ENCODE data around the gene MIDN.

DNA sequence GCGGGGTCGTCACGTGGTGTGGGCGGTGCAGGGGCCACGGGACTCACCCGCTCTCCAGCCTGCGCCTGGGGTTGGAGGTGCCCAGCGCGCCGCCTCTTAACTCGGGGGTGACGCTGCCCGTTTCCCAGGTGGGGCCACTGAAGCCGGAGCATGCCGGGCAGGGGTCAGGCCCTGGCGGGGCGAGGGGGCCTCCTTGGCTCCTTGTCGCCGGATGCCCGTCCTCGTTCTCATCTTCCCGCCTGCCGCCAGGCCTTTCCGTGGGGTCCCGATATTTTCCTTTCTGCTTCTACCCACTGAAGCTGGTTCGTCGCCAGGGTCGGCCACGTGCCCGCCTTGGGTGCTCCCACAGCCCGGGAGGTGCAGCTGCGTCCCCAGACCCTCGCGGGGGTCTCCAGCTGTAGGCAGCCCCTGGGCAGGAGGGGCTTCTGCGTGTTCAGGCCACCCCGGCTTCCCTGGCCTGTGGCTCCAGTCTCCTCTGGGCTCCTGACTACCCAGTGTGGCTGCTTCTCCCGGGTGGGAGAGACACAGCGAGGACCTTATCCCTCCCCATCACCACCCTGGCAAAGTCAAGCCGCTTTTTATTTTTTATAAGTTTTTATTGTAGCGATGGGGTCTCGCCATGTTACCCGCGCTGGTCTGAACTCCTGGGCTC, 27.7 kb downstream of the MIDN start:
- TF ChIP-seq, protein P1, sequence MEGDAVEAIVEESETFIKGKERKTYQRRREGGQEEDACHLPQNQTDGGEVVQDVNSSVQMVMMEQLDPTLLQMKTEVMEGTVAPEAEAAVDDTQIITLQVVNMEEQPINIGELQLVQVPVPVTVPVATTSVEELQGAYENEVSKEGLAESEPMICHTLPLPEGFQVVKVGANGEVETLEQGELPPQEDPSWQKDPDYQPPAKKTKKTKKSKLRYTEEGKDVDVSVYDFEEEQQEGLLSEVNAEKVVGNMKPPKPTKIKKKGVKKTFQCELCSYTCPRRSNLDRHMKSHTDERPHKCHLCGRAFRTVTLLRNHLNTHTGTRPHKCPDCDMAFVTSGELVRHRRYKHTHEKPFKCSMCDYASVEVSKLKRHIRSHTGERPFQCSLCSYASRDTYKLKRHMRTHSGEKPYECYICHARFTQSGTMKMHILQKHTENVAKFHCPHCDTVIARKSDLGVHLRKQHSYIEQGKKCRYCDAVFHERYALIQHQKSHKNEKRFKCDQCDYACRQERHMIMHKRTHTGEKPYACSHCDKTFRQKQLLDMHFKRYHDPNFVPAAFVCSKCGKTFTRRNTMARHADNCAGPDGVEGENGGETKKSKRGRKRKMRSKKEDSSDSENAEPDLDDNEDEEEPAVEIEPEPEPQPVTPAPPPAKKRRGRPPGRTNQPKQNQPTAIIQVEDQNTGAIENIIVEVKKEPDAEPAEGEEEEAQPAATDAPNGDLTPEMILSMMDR (IDR thresholded peaks at IDR 0.05; ENCODE audit: extremely low read depth in 1 of 2, insufficient read depth in 1 of 2, low read depth in 1 of 2, low read length in 2 of 2), result no peak
- TF ChIP-seq, protein P2, sequence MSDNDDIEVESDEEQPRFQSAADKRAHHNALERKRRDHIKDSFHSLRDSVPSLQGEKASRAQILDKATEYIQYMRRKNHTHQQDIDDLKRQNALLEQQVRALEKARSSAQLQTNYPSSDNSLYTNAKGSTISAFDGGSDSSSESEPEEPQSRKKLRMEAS (IDR thresholded peaks at IDR 0.05; ENCODE audit: insufficient read depth, insufficient read length), result no peak
- TF ChIP-seq POLR2A (IDR thresholded peaks at IDR 0.05; ENCODE audit: low read depth, low read length), result no peak

Measured in endothelial cell of umbilical vein (primary cell).